Liver (tissue), 3 donors: ENCODE results near the gene FARS2.

Source experiments
- JUND ChIP-seq, 2 donors: IDR thresholded peaks; 2 replicates each; pipeline ENCODE4 v1.6.1; 2016; ENCODE audit warnings: antibody characterized with exemption in 2 of 2
- RXRA ChIP-seq, 2 donors: IDR thresholded peaks; 2 replicates each; pipeline ENCODE4 v1.6.1; 2017 to 2018; ENCODE audit warnings: antibody characterized with exemption in 2 of 2, mild to moderate bottlenecking in 1 of 2
- YY1 ChIP-seq: IDR thresholded peaks from 2 replicates; pipeline ENCODE4 v1.6.1; 2016; ENCODE audit warnings: antibody characterized with exemption, mild to moderate bottlenecking
- TF ChIP-seq, protein P1 (sequence below): fragments of 150-350 bp; IDR thresholded peaks from 2 replicates; pipeline ENCODE4 v1.5.1; 2017; ENCODE audit warnings: improper control_type of control experiment, low read depth, low read length; ENCODE audit not compliant: missing input control
- donor health status: healthy.
- donor health status: healthy.

DNA sequence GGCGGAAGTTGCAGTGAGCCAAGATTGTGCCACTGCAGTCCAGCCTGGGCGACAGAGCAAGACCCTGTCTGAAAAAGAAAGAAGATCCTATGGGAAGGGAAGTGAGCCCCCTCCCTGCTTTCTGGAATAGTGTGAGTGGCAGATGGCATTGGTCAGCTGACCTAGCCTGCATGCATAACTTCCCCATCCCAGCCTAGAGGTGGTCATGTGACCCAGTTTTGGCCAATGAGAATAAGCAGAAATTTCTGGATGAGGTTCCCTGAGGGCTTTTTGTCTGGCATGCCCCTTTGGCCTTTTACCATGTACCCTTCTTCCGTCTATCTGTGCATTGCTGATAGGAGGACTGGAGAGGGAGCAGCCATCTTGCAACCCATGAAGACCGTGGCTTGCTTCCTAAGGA, 476.1 kb downstream of the FARS2 start:
- TF ChIP-seq YY1 (no peak), JUND (IDR thresholded peaks at IDR 0.05) (no peak), RXRA (IDR thresholded peaks at IDR 0.05) (no peak)
- TF ChIP-seq, protein P1, sequence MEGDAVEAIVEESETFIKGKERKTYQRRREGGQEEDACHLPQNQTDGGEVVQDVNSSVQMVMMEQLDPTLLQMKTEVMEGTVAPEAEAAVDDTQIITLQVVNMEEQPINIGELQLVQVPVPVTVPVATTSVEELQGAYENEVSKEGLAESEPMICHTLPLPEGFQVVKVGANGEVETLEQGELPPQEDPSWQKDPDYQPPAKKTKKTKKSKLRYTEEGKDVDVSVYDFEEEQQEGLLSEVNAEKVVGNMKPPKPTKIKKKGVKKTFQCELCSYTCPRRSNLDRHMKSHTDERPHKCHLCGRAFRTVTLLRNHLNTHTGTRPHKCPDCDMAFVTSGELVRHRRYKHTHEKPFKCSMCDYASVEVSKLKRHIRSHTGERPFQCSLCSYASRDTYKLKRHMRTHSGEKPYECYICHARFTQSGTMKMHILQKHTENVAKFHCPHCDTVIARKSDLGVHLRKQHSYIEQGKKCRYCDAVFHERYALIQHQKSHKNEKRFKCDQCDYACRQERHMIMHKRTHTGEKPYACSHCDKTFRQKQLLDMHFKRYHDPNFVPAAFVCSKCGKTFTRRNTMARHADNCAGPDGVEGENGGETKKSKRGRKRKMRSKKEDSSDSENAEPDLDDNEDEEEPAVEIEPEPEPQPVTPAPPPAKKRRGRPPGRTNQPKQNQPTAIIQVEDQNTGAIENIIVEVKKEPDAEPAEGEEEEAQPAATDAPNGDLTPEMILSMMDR, result no peak
